ENCODE results near the gene ITPK1. TPM values are rescaled to one million over a fixed set of nuclear protein-coding genes. Genes with fewer than 3 reads are reported as not detected.

ITPK1 gene
- total and polyA plus RNA-seq, 2 experiments from 2014 or later, result 33.0 to 42.9 TPM

- H3K27ac ChIP-seq, result no peak overlapping the region
Observed at GRCh38 chr14:92973798-92974372, 141.8 kb downstream of the ITPK1 start.

GRCh38 chr14:92973261-92973797 lies 142.4 kb downstream of the ITPK1 start:
- peak; percentile 62 to 82 for DNase-seq (ENCODE audit: low read depth in 1 of 2, low spot score in 1 of 2)
- no peak overlapping the region for H3K27ac ChIP-seq
- H3K9me3 ChIP-seq (ENCODE audit: low read depth), result no peaks in the 10 kb centered on the region
- no peak overlapping the region for H3K4me3 ChIP-seq
- no peaks in the 10 kb centered on the region for H3K36me3 ChIP-seq
- H3K4me1 ChIP-seq (ENCODE audit: low read depth), result no peaks in the 10 kb centered on the region
- H3K27me3 ChIP-seq, result no peaks in the 10 kb centered on the region
- peak; percentile 83 for TF ChIP-seq CTCF (IDR thresholded peaks at IDR 0.05; ENCODE audit: low read depth, low read length)

More at GRCh38 chr14:92973798-92974372, 141.8 kb downstream of the ITPK1 start:
- H3K36me3 ChIP-seq, result no peaks in the 10 kb centered on the region
- no peak overlapping the region for H3K4me3 ChIP-seq
- no peaks in the 10 kb centered on the region for H3K9me3 ChIP-seq (ENCODE audit: low read depth)
- H3K27me3 ChIP-seq, result no peaks in the 10 kb centered on the region
- no peak for TF ChIP-seq CTCF (IDR thresholded peaks at IDR 0.05; ENCODE audit: low read depth, low read length)
- DNase-seq (ENCODE audit: low read depth in 1 of 2, low spot score in 1 of 2), result no peak
- no peaks in the 10 kb centered on the region for H3K4me1 ChIP-seq (ENCODE audit: low read depth)

- Histone ChIP-seq H3K9me3 (ENCODE audit: low read depth) (no peaks in the 10 kb centered on the region), H3K27ac (no peak overlapping the region), H3K4me1 (ENCODE audit: low read depth) (no peaks in the 10 kb centered on the region), H3K4me3 (no peak overlapping the region), H3K27me3 (no peaks in the 10 kb centered on the region), H3K36me3 (no peaks in the 10 kb centered on the region)
- no peak for TF ChIP-seq CTCF (IDR thresholded peaks at IDR 0.05; ENCODE audit: low read depth, low read length)
- no peak for DNase-seq (ENCODE audit: low read depth in 1 of 2, low spot score in 1 of 2)
Observed at GRCh38 chr14:92971601-92972180, 144.0 kb downstream of the ITPK1 start.

- Histone ChIP-seq H3K27me3 (no peaks in the 10 kb centered on the region), H3K9me3 (ENCODE audit: low read depth) (no peaks in the 10 kb centered on the region), H3K4me3 (no peak overlapping the region), H3K36me3 (no peaks in the 10 kb centered on the region), H3K4me1 (ENCODE audit: low read depth) (no peaks in the 10 kb centered on the region), H3K27ac (no peak overlapping the region)
- DNase-seq (ENCODE audit: low read depth in 1 of 2, low spot score in 1 of 2), result no peak
- no peak for TF ChIP-seq CTCF (IDR thresholded peaks at IDR 0.05; ENCODE audit: low read depth, low read length)
Observed at GRCh38 chr14:92970271-92970670, 145.5 kb downstream of the ITPK1 start.

GRCh38 chr14:92969871-92970270 lies 145.9 kb downstream of the ITPK1 start:
- Histone ChIP-seq H3K9me3 (ENCODE audit: low read depth) (no peaks in the 10 kb centered on the region), H3K27me3 (no peaks in the 10 kb centered on the region), H3K4me1 (ENCODE audit: low read depth) (no peaks in the 10 kb centered on the region), H3K27ac (no peak overlapping the region), H3K4me3 (no peak overlapping the region), H3K36me3 (no peaks in the 10 kb centered on the region)
- no peak for TF ChIP-seq CTCF (IDR thresholded peaks at IDR 0.05; ENCODE audit: low read depth, low read length)
- no peak for DNase-seq (ENCODE audit: low read depth in 1 of 2, low spot score in 1 of 2)
